ENCODE data around the gene KCNMB4.

Gene KCNMB4

DNA sequence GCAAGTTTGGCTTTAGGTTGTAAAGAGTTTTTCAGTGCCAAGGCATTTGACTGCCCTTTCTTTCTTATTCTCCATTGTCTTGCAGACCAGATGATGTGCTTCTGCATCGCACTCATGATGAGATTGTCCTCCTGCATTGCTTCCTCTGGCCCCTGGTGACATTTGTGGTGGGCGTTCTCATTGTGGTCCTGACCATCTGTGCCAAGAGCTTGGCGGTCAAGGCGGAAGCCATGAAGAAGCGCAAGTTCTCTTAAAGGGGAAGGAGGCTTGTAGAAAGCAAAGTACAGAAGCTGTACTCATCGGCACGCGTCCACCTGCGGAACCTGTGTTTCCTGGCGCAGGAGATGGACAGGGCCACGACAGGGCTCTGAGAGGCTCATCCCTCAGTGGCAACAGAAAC lies 64.3 kb downstream of the KCNMB4 start:
- in situ Hi-C loops (cut with MboI; ENCODE audit: low sequenced_read_pairs) = no loop called here

GRCh38 chr12:70436836-70437235 lies 70.7 kb downstream of the KCNMB4 start:
- in situ Hi-C loops (cut with MboI; ENCODE audit: low sequenced_read_pairs) = no loop called here

GRCh38 chr12:70443062-70443673 lies 77.1 kb downstream of the KCNMB4 start:
- in situ Hi-C loops (cut with MboI; ENCODE audit: low sequenced_read_pairs) = no loop called here

- in situ Hi-C loops (cut with MboI; ENCODE audit: low sequenced_read_pairs) = no loop called here
Measured at GRCh38 chr12:70444903-70445302, 78.8 kb downstream of the KCNMB4 start.

DNA sequence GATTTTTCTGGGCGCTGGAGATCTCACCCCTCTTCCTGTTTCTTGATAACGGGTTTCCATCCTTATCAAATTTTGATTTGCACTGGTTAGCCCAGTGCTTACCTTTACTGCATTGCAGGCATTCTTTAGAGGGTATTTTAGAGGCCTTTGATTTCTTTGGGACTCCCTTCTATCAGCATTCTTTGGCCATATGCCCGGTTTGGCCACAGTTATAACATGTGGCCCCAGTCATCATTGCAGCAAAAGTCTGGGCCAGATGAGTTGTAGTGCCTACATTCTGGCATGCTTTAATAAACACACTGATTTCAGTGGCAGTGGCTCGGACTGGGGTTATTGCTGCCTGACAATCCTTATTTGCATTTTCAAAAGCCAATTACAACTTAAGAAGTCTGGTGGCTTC lies 82.3 kb downstream of the KCNMB4 start:
- in situ Hi-C loops (cut with MboI; ENCODE audit: low sequenced_read_pairs) = no loop called here

- in situ Hi-C loops (cut with MboI; ENCODE audit: low sequenced_read_pairs) = no loop called here
Measured at GRCh38 chr12:70449074-70449752, 83.1 kb downstream of the KCNMB4 start.

GRCh38 chr12:70449753-70450341 lies 83.8 kb downstream of the KCNMB4 start:
- in situ Hi-C loops (cut with MboI; ENCODE audit: low sequenced_read_pairs) = no loop called here

DNA sequence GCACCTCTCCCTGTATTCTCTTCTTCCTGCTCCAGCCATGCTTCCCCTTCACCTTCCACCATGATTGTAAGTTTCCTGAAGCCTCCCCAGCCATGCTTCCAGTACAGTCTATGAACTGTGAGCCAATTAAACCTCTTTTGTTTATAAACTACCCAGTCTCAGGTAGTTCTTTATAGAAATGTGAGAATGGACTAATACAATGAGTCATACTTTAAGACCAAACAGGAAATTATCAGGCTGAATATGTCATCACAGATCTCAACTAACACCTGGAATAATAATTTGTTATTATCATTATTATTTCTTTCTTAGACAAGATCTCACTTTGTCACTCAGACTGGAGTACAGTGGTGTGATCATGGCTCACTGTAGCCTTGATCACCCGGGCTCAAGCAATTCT lies 85.4 kb downstream of the KCNMB4 start:
- in situ Hi-C loops (cut with MboI; ENCODE audit: low sequenced_read_pairs) = no loop called here

- in situ Hi-C loops (cut with MboI; ENCODE audit: low sequenced_read_pairs) = no loop called here
Measured at GRCh38 chr12:70456953-70457352, 90.9 kb downstream of the KCNMB4 start.

DNA sequence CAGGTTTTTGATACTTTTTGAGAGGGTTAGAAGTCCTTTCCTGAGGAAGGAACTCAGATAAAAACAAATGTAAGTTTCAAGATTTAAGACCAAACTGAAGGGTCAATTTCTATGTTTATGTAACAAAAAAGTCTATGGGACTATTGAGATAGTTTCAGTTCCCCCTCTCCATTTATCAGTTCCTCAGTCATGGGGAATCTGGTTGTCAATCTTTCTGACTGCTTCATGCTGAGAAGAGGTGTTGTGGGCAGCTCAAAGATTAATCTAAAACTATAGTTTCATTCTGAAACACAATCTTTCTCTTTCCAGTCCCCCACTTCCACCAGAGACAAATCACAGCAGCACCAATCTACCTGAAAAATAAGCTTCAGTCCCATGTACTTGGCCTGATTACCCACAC lies 93.7 kb downstream of the KCNMB4 start:
- in situ Hi-C loops (cut with MboI; ENCODE audit: low sequenced_read_pairs) = no loop called here

- in situ Hi-C loops (cut with MboI; ENCODE audit: low sequenced_read_pairs) = no loop called here
Measured at GRCh38 chr12:70463997-70464396, 97.9 kb downstream of the KCNMB4 start.

DNA sequence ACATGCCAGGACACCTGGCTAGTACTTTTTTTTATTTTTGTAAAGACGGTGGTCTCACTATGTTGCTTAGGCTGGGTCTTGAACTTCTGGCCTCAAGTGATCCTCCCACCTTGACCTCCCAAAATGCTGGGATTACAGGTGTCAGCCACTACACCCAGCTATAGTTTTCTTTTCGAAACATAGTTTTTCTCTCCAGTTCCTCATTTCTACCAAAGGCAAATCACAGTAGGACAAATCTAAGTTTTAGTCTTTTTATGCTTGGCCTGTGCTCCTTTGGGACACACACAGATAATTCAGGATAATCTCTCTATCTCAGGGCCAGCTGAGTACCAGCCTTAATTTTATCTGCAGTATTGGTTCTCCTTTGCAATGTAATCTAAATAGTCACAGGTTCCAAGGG lies 100.7 kb downstream of the KCNMB4 start:
- in situ Hi-C loops (cut with MboI; ENCODE audit: low sequenced_read_pairs) = no loop called here

GRCh38 chr12:70467476-70467875 lies 101.4 kb downstream of the KCNMB4 start:
- in situ Hi-C loops (cut with MboI; ENCODE audit: low sequenced_read_pairs) = no loop called here

DNA sequence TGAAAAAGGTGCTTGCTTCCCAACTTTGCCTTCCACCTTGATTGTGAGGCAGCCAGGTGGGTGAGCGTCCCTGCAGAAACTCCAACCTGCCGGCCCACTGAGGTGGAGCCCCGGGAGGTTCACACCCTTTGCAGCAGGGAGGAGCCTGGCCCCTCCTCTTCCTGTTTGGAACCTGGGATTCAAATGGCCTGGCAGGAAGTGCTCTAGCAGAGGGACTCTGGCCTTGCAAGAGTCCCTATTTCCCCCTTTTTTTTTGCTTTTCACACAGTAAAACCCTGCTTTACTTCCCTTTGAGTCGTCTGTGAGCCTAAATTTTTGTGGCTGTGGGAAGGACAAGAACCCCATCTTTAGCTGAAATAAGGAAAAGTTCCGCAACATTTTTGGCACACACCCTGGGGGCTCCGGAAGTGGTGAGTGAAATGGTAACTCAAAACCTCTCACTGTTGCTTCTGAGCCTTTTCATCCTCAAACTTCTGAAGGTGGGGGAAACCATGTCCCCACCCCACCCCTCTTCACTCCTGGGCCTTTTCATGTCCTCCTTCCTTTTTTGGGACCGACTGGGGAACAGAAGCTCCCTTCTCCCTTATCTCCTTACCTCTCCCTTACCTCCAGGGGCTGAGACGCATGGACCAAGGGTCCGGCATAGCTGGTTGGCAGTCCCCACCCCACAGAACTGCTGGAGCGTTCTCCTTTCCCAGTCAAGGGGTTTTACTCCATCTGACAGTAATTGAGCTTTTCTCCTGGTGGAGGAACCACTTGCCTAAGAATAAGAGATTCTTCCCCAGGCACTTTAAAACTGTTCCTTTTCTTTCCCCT lies 102.0 kb downstream of the KCNMB4 start:
- in situ Hi-C loops (cut with MboI; ENCODE audit: low sequenced_read_pairs) = no loop called here

- in situ Hi-C loops (cut with MboI; ENCODE audit: low sequenced_read_pairs) = no loop called here
Measured at GRCh38 chr12:70468741-70469140, 102.7 kb downstream of the KCNMB4 start.

DNA sequence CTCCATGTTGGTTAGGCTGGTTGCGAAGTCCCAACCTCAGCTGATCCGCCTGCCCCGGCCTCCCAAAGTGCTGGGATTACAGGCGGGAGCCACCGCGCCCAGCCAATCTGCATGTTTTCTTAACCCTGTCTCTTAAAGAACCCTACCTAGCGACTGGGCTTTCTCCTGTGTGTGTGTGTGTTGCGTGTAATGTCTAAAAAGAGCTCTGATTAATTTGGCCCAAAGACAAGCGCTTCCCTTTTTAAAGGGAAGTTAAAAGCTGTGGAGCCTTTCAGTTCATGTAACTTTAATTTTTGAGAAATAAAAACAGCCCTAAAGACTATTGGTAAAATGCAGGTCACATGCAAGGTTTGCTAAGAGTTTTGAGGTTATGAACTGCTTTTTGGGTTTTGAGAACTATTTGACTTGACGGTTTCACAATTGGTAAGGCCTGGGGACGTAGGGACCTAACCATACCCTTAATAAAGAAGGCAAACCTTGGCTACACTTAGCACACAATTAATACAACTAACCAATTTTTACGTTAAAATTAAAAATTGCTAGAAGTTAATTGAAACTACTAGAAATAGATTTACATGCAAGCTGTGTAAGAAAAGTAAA lies 103.2 kb downstream of the KCNMB4 start:
- in situ Hi-C loops (cut with MboI; ENCODE audit: low sequenced_read_pairs) = no loop called here

DNA sequence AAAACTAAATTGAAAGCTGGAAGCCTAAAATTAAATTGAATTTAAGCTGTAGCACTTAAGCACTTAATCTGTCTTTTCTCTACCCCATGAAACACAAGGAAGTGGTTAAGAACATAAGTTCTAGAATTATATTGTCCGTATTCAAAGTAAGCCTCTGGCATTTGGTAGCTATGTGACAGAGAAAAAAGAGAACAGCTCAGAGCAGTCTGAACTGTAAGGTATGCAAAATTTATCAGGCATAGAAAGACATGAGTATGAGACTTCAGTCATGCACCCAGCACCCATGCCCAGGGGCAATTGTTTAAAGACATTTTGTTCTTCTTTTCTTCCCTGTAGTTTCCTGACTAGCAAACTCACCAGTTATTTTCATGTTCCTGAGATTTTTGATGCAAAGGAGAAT lies 116.7 kb downstream of the KCNMB4 start:
- in situ Hi-C loops (cut with MboI; ENCODE audit: low sequenced_read_pairs) = no loop called here
